Ishikawa (cell line): ENCODE data around the gene MKKS.

Experiments used
- CEBPB ChIP-seq: IDR thresholded peaks from 2 replicates; pipeline ENCODE4 v1.6.1; 2012
- CREB1 ChIP-seq: IDR thresholded peaks from 2 replicates; pipeline ENCODE4 v1.6.1; 2012; ENCODE audit warnings: low read depth
- EGR1 ChIP-seq: IDR thresholded peaks from 2 replicates; pipeline ENCODE4 v1.6.1; 2012
- EP300 ChIP-seq: IDR thresholded peaks from 2 replicates; pipeline ENCODE4 v1.6.1; 2012; ENCODE audit warnings: borderline replicate concordance
- FOXM1 ChIP-seq: IDR thresholded peaks from 2 replicates; pipeline ENCODE4 v1.6.1; 2012; ENCODE audit warnings: low read depth, borderline replicate concordance
- MAX ChIP-seq: IDR thresholded peaks from 2 replicates; pipeline ENCODE4 v1.6.1; 2012
- NFIC ChIP-seq: IDR thresholded peaks from 2 replicates; pipeline ENCODE4 v1.6.1; 2012
- RAD21 ChIP-seq: IDR thresholded peaks from 2 replicates; pipeline ENCODE4 v1.6.1; 2012; ENCODE audit warnings: low read depth
- REST ChIP-seq: IDR thresholded peaks from 2 replicates; pipeline ENCODE4 v1.6.1; 2012; ENCODE audit warnings: low read depth, mild to moderate bottlenecking
- TAF1 ChIP-seq: IDR thresholded peaks from 2 replicates; pipeline ENCODE4 v1.6.1; 2012; ENCODE audit warnings: low read depth, mild to moderate bottlenecking
- TCF12 ChIP-seq: IDR thresholded peaks from 2 replicates; pipeline ENCODE4 v1.6.1; 2012; ENCODE audit warnings: low read depth
- TEAD4 ChIP-seq: IDR thresholded peaks from 2 replicates; pipeline ENCODE4 v1.6.1; 2012
- USF1 ChIP-seq: IDR thresholded peaks from 2 replicates; pipeline ENCODE4 v1.6.1; 2012
- YY1 ChIP-seq: IDR thresholded peaks from 2 replicates; pipeline ENCODE4 v1.6.1; 2012; ENCODE audit warnings: low read depth
- ZBTB7A ChIP-seq: IDR thresholded peaks from 2 replicates; pipeline ENCODE4 v1.6.1; 2012; ENCODE audit warnings: low read depth

MKKS gene

GRCh38 chr20:10385850-10386544 lies 48.0 kb downstream of the MKKS start:
- TF ChIP-seq ZBTB7A (no peak), TAF1 (no peak), USF1 (no peak), FOXM1 (no peak), MAX (no peak), RAD21 (no peak), CREB1 (no peak)

GRCh38 chr20:10381477-10381876 lies 52.5 kb downstream of the MKKS start:
- TF ChIP-seq CREB1 (no peak), RAD21 (0 out of 2 replicates have a peak, but pooled peaks have one; percentile 26)

- TF ChIP-seq ZBTB7A: no peak
- TF ChIP-seq MAX: no peak
- TF ChIP-seq TEAD4: no peak
- TF ChIP-seq USF1: no peak
- TF ChIP-seq EP300: no peak
- no peak for TF ChIP-seq CREB1
- no peak for TF ChIP-seq NFIC
- no peak for TF ChIP-seq FOXM1
- no peak for TF ChIP-seq TCF12
- no peak for TF ChIP-seq TAF1
- TF ChIP-seq YY1: no peak
- no peak for TF ChIP-seq EGR1
- TF ChIP-seq CEBPB: no peak
- no peak for TF ChIP-seq RAD21
- no peak for TF ChIP-seq REST
Observed at GRCh38 chr20:10379761-10380160, 54.3 kb downstream of the MKKS start.

GRCh38 chr20:10376270-10377075 lies 57.5 kb downstream of the MKKS start:
- no peak for TF ChIP-seq ZBTB7A
- TF ChIP-seq NFIC: no peak
- TF ChIP-seq CREB1: no peak
- no peak for TF ChIP-seq EP300
- TF ChIP-seq EGR1: no peak
- TF ChIP-seq TAF1: no peak
- TF ChIP-seq FOXM1: no peak
- no peak for TF ChIP-seq TEAD4
- TF ChIP-seq REST: no peak
- no peak for TF ChIP-seq TCF12
- TF ChIP-seq CEBPB: no peak
- TF ChIP-seq YY1: no peak
- no peak for TF ChIP-seq MAX
- no peak for TF ChIP-seq RAD21
- no peak for TF ChIP-seq USF1

GRCh38 chr20:10375191-10375590 lies 58.8 kb downstream of the MKKS start:
- TF ChIP-seq CREB1 (no peak), REST (no peak), YY1 (no peak), TCF12 (no peak), CEBPB (no peak), RAD21 (no peak), EGR1 (no peak), TAF1 (no peak), ZBTB7A (no peak), MAX (no peak), USF1 (no peak), TEAD4 (no peak), FOXM1 (no peak), EP300 (no peak), NFIC (no peak)
